ENCODE measurements around the gene LIMA1. TPM values are rescaled to one million over a fixed set of nuclear protein-coding genes. Genes with fewer than 3 reads are reported as not detected.

LIMA1 gene
- total and polyA plus RNA-seq, 2 donors (not counting 1 experiment from before 2014, with no cell fraction given): 1.3 to 2.1 TPM

- TF ChIP-seq EZH2 (IDR thresholded peaks at IDR 0.05; ENCODE audit: borderline replicate concordance, insufficient read depth, low read depth, low read length, poor library complexity, severe bottlenecking): no peak
- TF ChIP-seq, protein P1, sequence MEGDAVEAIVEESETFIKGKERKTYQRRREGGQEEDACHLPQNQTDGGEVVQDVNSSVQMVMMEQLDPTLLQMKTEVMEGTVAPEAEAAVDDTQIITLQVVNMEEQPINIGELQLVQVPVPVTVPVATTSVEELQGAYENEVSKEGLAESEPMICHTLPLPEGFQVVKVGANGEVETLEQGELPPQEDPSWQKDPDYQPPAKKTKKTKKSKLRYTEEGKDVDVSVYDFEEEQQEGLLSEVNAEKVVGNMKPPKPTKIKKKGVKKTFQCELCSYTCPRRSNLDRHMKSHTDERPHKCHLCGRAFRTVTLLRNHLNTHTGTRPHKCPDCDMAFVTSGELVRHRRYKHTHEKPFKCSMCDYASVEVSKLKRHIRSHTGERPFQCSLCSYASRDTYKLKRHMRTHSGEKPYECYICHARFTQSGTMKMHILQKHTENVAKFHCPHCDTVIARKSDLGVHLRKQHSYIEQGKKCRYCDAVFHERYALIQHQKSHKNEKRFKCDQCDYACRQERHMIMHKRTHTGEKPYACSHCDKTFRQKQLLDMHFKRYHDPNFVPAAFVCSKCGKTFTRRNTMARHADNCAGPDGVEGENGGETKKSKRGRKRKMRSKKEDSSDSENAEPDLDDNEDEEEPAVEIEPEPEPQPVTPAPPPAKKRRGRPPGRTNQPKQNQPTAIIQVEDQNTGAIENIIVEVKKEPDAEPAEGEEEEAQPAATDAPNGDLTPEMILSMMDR (IDR thresholded peaks at IDR 0.05): no peak
- Mint-ChIP-seq H3K4me1 (no peaks in the 10 kb centered on the region), H3K4me3 (no peak overlapping the region), H3K9me3 (ENCODE audit: insufficient read depth) (no peaks in the 10 kb centered on the region), H3K27me3 (no peaks in the 10 kb centered on the region), H3K27ac (no peak overlapping the region)
- Histone ChIP-seq H3K4me2 (replicated peaks; ENCODE audit: low read depth, low read length, poor library complexity, severe bottlenecking) (no peak overlapping the region), H4K20me1 (ENCODE audit: control insufficient read depth, insufficient read depth, low read length, poor library complexity, severe bottlenecking) (no peaks in the 10 kb centered on the region), H2AFZ (ENCODE audit: insufficient read depth, low read depth, low read length, poor library complexity, severe bottlenecking) (no peak overlapping the region), H3K4me3 (ENCODE audit: control extremely low read depth in 1 of 5, extremely low read depth in 1 of 5, insufficient read depth in 1 of 5, low read depth in 2 of 5, low read length in 4 of 5) (no peak overlapping the region), H3K9ac (ENCODE audit: low read length) (no peak overlapping the region), H3K4me1 (ENCODE audit: control insufficient read depth in 2 of 2, insufficient read depth in 2 of 2, low read length in 2 of 2) (no peaks in the 10 kb centered on the region), H3K36me3 (replicated peaks in 1 of 2; ENCODE audit: control extremely low read depth in 1 of 2, control insufficient read depth in 1 of 2, extremely low read depth in 1 of 2, insufficient read depth in 2 of 2, low read length in 1 of 2) (no peaks in the 10 kb centered on the region), H3K79me2 (ENCODE audit: control insufficient read depth, insufficient read depth, low read length) (no peaks in the 10 kb centered on the region), H3K9me3 (ENCODE audit: control extremely low read depth in 1 of 3, control insufficient read depth in 2 of 3, insufficient read depth in 1 of 3, low read length in 2 of 3) (no peaks in the 10 kb centered on the region), H3K27me3 (replicated peaks in 1 of 4; ENCODE audit: control extremely low read depth in 1 of 4, control insufficient read depth in 3 of 4, insufficient read depth in 4 of 4, low read length in 3 of 4) (peaks cover 0 to 4% (median 0%) of the 10 kb centered on the region in 4 experiments), H3K27ac (ENCODE audit: low read length in 2 of 2) (no peak overlapping the region)
- intact Hi-C loops (cut with micrococcal nuclease): no loop called here
- DNase-seq (no peak), ATAC-seq (ENCODE audit: low read depth) (no peak)
- ChIA-PET CTCF (interaction anchor here (0.5 to 2.5 kb wide), 2 partner anchors 10 to 92 kb away, joined by 4 to 7 read pairs; no protein-coding TSS in a partner anchor), POLR2A (no interaction called here)
- WGBS (ENCODE audit: insufficient coverage): 86% methylated on average over 4 of the region's 4 CpGs
These were observed 51.1 kb downstream of the LIMA1 start for GRCh38 chr12:50232206-50232605.

DNA sequence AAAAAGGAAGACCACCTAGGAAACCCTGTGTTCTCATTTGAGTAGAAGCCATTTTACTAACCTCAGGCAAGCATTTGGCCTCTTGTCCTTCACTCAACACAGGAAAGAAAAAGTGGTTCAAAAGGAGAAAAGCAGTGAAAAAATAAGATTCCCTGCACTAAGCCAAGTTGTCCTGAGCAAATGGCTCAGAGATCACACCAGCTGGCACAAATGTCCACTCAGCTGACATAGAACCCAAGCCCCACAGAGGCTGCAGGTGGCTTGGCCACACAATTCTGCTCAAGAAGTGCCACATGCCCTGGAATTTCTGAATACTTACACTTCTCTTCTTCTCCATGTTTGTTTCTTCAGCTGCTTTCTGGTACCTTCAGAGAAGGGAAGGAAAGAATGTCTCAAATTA, 52.0 kb downstream of the LIMA1 start:
- no peak overlapping the region for H3K9ac ChIP-seq (ENCODE audit: low read length)
- no peaks in the 10 kb centered on the region for H3K79me2 ChIP-seq (ENCODE audit: control insufficient read depth, insufficient read depth, low read length)
- H3K4me1 ChIP-seq (ENCODE audit: control insufficient read depth in 2 of 2, insufficient read depth in 2 of 2, low read length in 2 of 2): no peaks in the 10 kb centered on the region
- no peak overlapping the region for H3K27ac ChIP-seq (ENCODE audit: low read length in 2 of 2)
- H3K4me1 Mint-ChIP-seq: no peaks in the 10 kb centered on the region
- no peak overlapping the region for H3K4me3 ChIP-seq (ENCODE audit: control extremely low read depth in 1 of 5, extremely low read depth in 1 of 5, insufficient read depth in 1 of 5, low read depth in 2 of 5, low read length in 4 of 5)
- H3K27ac Mint-ChIP-seq: no peak overlapping the region
- ChIA-PET POLR2A (no interaction called here), CTCF (no interaction called here)
- DNase-seq: no peak
- H3K27me3 Mint-ChIP-seq: no peaks in the 10 kb centered on the region
- H4K20me1 ChIP-seq (ENCODE audit: control insufficient read depth, insufficient read depth, low read length, poor library complexity, severe bottlenecking): no peaks in the 10 kb centered on the region
- H2AFZ ChIP-seq (ENCODE audit: insufficient read depth, low read depth, low read length, poor library complexity, severe bottlenecking): no peak overlapping the region
- H3K9me3 Mint-ChIP-seq (ENCODE audit: insufficient read depth): no peaks in the 10 kb centered on the region
- H3K27me3 ChIP-seq (replicated peaks in 1 of 4; ENCODE audit: control extremely low read depth in 1 of 4, control insufficient read depth in 3 of 4, insufficient read depth in 4 of 4, low read length in 3 of 4): peaks cover 0 to 4% (median 0%) of the 10 kb centered on the region in 4 experiments
- ATAC-seq (ENCODE audit: low read depth): no peak
- TF ChIP-seq, protein P1 (IDR thresholded peaks at IDR 0.05): no peak
- no peak for TF ChIP-seq EZH2 (IDR thresholded peaks at IDR 0.05; ENCODE audit: borderline replicate concordance, insufficient read depth, low read depth, low read length, poor library complexity, severe bottlenecking)
- intact Hi-C loops (cut with micrococcal nuclease): no loop called here
- H3K9me3 ChIP-seq (ENCODE audit: control extremely low read depth in 1 of 3, control insufficient read depth in 2 of 3, insufficient read depth in 1 of 3, low read length in 2 of 3): no peaks in the 10 kb centered on the region
- no peak overlapping the region for H3K4me2 ChIP-seq (replicated peaks; ENCODE audit: low read depth, low read length, poor library complexity, severe bottlenecking)
- H3K36me3 ChIP-seq (replicated peaks in 1 of 2; ENCODE audit: control extremely low read depth in 1 of 2, control insufficient read depth in 1 of 2, extremely low read depth in 1 of 2, insufficient read depth in 2 of 2, low read length in 1 of 2): no peaks in the 10 kb centered on the region
- H3K4me3 Mint-ChIP-seq: no peak overlapping the region
